Measurements from ENCODE around the gene NGFR.

Gene NGFR

GRCh38 chr17:49494986-49495841 is at the start of gene NGFR:
TSS of gene NGFR (plus strand) at chr17:49495293. CDS start at chr17:49495418, 125 bp downstream.
- peak within 1 kb of the TSS; percentile 61 for H3K4me3 ChIP-seq (replicated peaks; ENCODE audit: low read depth, low read length)
- no peaks in the 10 kb centered on the region for H3K36me3 ChIP-seq (ENCODE audit: control insufficient read depth, insufficient read depth, low read length)
- DNase-seq (ENCODE audit: extremely low read depth, insufficient read length), result peak; percentile 63
- no peak for TF ChIP-seq CTCF (IDR thresholded peaks at IDR 0.05; ENCODE audit: insufficient read depth, low read length, poor library complexity, severe bottlenecking)
- peaks cover 2% of the 10 kb centered on the region for H3K27me3 ChIP-seq (replicated peaks; ENCODE audit: control insufficient read depth, insufficient read depth, low read length)

GRCh38 chr17:49445591-49445990 is 49.5 kb upstream of the NGFR start:
- Histone ChIP-seq H3K36me3 (ENCODE audit: control insufficient read depth, insufficient read depth, low read length) (no peaks in the 10 kb centered on the region), H3K4me3 (replicated peaks; ENCODE audit: low read depth, low read length) (no peak overlapping the region), H3K27me3 (replicated peaks; ENCODE audit: control insufficient read depth, insufficient read depth, low read length) (no peaks in the 10 kb centered on the region)
- no peak for DNase-seq (ENCODE audit: extremely low read depth, insufficient read length)
- TF ChIP-seq CTCF (IDR thresholded peaks at IDR 0.05; ENCODE audit: insufficient read depth, low read length, poor library complexity, severe bottlenecking), result no peak

DNA sequence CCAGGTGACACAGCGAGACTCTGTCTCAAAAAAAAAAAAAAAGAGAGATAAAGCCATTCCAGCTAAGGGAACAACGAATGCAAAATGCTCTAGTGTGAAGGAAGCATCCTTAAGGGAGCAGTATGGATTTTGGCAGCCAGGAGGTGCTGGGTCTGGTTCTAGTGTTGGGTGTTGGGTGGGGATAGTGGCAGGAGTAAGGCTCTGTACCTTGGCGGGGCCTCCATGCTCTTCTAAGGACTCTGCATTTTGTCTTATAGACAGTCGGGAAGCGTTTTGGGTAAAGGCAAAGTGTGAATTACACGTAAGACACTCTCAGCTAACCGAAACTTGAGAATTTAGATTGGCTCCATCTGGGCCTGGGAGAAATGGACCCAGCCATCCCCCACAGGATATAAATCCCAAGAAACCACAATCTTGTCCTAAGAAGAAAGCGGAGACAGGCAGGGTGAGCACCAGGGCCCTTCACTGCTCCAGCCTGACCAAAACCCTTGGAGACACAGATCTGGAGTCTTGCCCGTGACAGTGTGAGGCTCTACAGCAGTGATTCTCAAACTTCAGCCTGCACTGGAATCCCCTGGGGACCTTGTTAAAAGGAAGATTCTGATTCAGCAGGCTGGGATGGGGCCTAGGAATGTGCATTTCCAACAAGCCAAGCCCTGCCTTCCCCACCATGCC is 47.3 kb upstream of the NGFR start:
- no peaks in the 10 kb centered on the region for H3K27me3 ChIP-seq (replicated peaks; ENCODE audit: control insufficient read depth, insufficient read depth, low read length)
- no peaks in the 10 kb centered on the region for H3K36me3 ChIP-seq (ENCODE audit: control insufficient read depth, insufficient read depth, low read length)

DNA sequence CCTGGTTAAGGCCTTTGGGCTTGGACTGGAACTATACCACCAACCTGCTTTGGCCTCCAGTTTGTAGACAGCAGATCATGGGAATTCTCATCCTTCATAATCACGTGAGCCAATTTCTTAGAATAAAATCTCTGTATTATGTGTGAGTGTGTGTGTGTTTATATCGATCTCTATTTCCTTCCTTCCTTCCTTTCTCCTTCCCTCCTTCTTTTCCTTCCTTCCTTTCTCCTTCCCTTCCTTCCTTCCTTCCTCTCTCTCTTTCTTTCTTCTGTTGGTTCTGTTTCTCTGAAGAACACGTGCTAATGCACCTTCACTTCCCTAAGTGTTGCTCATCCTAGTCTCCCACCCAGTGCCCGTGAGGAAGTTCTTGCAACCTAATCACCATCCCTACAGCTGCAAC is 44.9 kb upstream of the NGFR start:
- no peak for TF ChIP-seq CTCF (IDR thresholded peaks at IDR 0.05; ENCODE audit: insufficient read depth, low read length, poor library complexity, severe bottlenecking)
- Histone ChIP-seq H3K4me3 (replicated peaks; ENCODE audit: low read depth, low read length) (no peak overlapping the region), H3K27me3 (replicated peaks; ENCODE audit: control insufficient read depth, insufficient read depth, low read length) (no peaks in the 10 kb centered on the region; the same call in 1 of the 2 replicates), H3K36me3 (ENCODE audit: control insufficient read depth, insufficient read depth, low read length) (no peaks in the 10 kb centered on the region)
- no peak for DNase-seq (ENCODE audit: extremely low read depth, insufficient read length)

More for the DNA sequence above, 47.3 kb upstream of the NGFR start:
- H3K4me3 ChIP-seq (replicated peaks; ENCODE audit: low read depth, low read length), result no peak overlapping the region
- no peak for TF ChIP-seq CTCF (IDR thresholded peaks at IDR 0.05; ENCODE audit: insufficient read depth, low read length, poor library complexity, severe bottlenecking)
- DNase-seq (ENCODE audit: extremely low read depth, insufficient read length), result no peak

DNA sequence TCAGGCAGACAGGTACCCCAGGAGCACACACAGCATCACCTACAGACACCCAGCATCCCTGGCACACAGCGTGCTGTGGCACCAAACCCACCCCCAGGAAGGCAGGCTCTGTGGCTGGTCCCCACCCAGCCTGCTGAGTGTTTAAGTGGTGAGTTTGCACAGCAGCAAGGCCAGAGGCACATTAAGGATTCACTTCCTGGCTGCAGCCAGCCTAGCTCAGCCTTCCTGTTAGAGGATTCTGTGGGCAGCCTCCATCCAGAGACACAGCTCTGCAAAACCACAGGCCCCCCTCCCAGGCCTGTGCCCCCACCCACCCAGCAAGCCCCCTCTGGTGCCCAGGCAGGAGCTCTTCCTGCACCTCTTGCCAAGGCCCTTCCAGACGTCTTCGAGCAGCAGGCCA is 44.4 kb upstream of the NGFR start:
- no peak for DNase-seq (ENCODE audit: extremely low read depth, insufficient read length)
- Histone ChIP-seq H3K4me3 (replicated peaks; ENCODE audit: low read depth, low read length) (no peak overlapping the region), H3K36me3 (ENCODE audit: control insufficient read depth, insufficient read depth, low read length) (no peaks in the 10 kb centered on the region), H3K27me3 (replicated peaks; ENCODE audit: control insufficient read depth, insufficient read depth, low read length) (no peaks in the 10 kb centered on the region; the same call in 1 of the 2 replicates)
- no peak for TF ChIP-seq CTCF (IDR thresholded peaks at IDR 0.05; ENCODE audit: insufficient read depth, low read length, poor library complexity, severe bottlenecking)
